ENCODE measurements around the gene MIA3.

- TF ChIP-seq, protein P1, sequence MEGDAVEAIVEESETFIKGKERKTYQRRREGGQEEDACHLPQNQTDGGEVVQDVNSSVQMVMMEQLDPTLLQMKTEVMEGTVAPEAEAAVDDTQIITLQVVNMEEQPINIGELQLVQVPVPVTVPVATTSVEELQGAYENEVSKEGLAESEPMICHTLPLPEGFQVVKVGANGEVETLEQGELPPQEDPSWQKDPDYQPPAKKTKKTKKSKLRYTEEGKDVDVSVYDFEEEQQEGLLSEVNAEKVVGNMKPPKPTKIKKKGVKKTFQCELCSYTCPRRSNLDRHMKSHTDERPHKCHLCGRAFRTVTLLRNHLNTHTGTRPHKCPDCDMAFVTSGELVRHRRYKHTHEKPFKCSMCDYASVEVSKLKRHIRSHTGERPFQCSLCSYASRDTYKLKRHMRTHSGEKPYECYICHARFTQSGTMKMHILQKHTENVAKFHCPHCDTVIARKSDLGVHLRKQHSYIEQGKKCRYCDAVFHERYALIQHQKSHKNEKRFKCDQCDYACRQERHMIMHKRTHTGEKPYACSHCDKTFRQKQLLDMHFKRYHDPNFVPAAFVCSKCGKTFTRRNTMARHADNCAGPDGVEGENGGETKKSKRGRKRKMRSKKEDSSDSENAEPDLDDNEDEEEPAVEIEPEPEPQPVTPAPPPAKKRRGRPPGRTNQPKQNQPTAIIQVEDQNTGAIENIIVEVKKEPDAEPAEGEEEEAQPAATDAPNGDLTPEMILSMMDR (conservative IDR thresholded peaks at IDR 0.05), result no peak
- TF ChIP-seq ZFX (IDR thresholded peaks at IDR 0.05), result no peak
Measured at GRCh38 chr1:222657899-222658298, 40.0 kb downstream of the MIA3 start.

Data from C4-2B (cell line).